IMR-90 (cell line): ENCODE data around the gene FRMD3. TPM values are rescaled to one million over a fixed set of nuclear protein-coding genes. Genes with fewer than 3 reads are reported as not detected.

ENCODE experiments used
- ATAC-seq: fragments of 200-7000 bp; cut with Tn5 transposase; 2 replicates; pipeline ENCODE4 v1.9.1; 2020; ENCODE audit warnings: low read depth, mild to moderate bottlenecking, moderate library complexity
- BruUV-seq: library from RNA; stranded (reverse); fragments of 400-500 nt; replicated peaks from 2 replicates; lab custom pipeline; 2021; lab: Mats Ljungman, UMichigan
- CTCF ChIA-PET: fragments of 300-600 bp; formaldehyde crosslinking; extraction: SDS; loops from one replicate; lab custom pipeline; 2021; ENCODE audit warnings: antibody characterized with exemption; lab: Yijun Ruan, JAX
- POLR2A ChIA-PET: fragments of 300-600 bp; sonication (Branson Sonifier 250); formaldehyde crosslinking; loops from one replicate; lab custom pipeline; 2022; ENCODE audit warnings: antibody characterized with exemption; ENCODE audit not compliant: unreplicated experiment; lab: Charles Lee
- DNase-seq: peaks from one replicate; pipeline ENCODE4 v3.0.0; 2013
- H2AFZ ChIP-seq: replicated peaks from 2 replicates; pipeline ENCODE3; 2013; ENCODE audit warnings: low read length, mild to moderate bottlenecking; ENCODE audit not compliant: poor library complexity
- H2AK5ac ChIP-seq: 2 replicates; pipeline ENCODE4 v1.6.1; 2013; ENCODE audit warnings: low read depth, low read length, inconsistent platforms
- H2AK9ac ChIP-seq: replicated peaks from 2 replicates; pipeline ENCODE3; 2013; ENCODE audit warnings: mild to moderate bottlenecking, low read depth, low read length, moderate library complexity; ENCODE audit not compliant: poor library complexity
- H2BK120ac ChIP-seq: 2 replicates; pipeline ENCODE4 v1.6.1; 2013; ENCODE audit warnings: low read depth, low read length, inconsistent platforms
- H2BK15ac ChIP-seq: 3 replicates; pipeline ENCODE4 v1.6.1; 2013; ENCODE audit warnings: low read depth, low read length, inconsistent platforms
- H2BK20ac ChIP-seq: 2 replicates; pipeline ENCODE4 v1.6.1; 2013; ENCODE audit warnings: low read depth, mild to moderate bottlenecking, inconsistent platforms, low read length, moderate library complexity
- H2BK5ac ChIP-seq: 2 replicates; pipeline ENCODE4 v1.6.1; 2013; ENCODE audit warnings: mild to moderate bottlenecking, low read depth, low read length, inconsistent platforms; ENCODE audit not compliant: poor library complexity, severe bottlenecking
- H3K14ac ChIP-seq: replicated peaks from 2 replicates; pipeline ENCODE4 v1.6.1; 2013; ENCODE audit warnings: low read depth, low read length, inconsistent platforms
- H3K18ac ChIP-seq: 2 replicates; pipeline ENCODE4 v1.6.1; 2013; ENCODE audit warnings: low read depth, low read length, control low read depth
- H3K23ac ChIP-seq: 2 replicates; pipeline ENCODE4 v1.6.1; 2013; ENCODE audit warnings: low read depth, low read length, inconsistent platforms
- H3K27ac ChIP-seq: 2 replicates; pipeline ENCODE4 v1.5.1; 2013; ENCODE audit warnings: mild to moderate bottlenecking, control low read depth, low read length; ENCODE audit not compliant: insufficient read depth
- H3K27me3 ChIP-seq: 2 replicates; pipeline ENCODE4 v1.6.1; 2013; ENCODE audit warnings: low read length; ENCODE audit not compliant: control insufficient read depth, insufficient read depth
- H3K36me3 ChIP-seq: 2 replicates; pipeline ENCODE4 v1.6.1; 2013; ENCODE audit warnings: low read length, mixed read lengths; ENCODE audit not compliant: control insufficient read depth, insufficient read depth
- H3K4ac ChIP-seq: 2 replicates; pipeline ENCODE4 v1.6.1; 2013; ENCODE audit warnings: low read depth, low read length, inconsistent platforms
- H3K4me1 ChIP-seq: 2 replicates; pipeline ENCODE4 v1.6.1; 2013; ENCODE audit warnings: low read length, mixed read lengths; ENCODE audit not compliant: control insufficient read depth, insufficient read depth
- H3K4me2 ChIP-seq: 2 replicates; pipeline ENCODE4 v1.6.1; 2013; ENCODE audit warnings: low read depth, mild to moderate bottlenecking, control low read depth, low read length, moderate library complexity
- H3K4me3 ChIP-seq: 2 replicates; pipeline ENCODE4 v1.5.1; 2013; ENCODE audit warnings: low read depth, mild to moderate bottlenecking, control low read depth, low read length, moderate library complexity; ENCODE audit not compliant: insufficient read depth
- H3K56ac ChIP-seq: 2 replicates; pipeline ENCODE4 v1.6.1; 2013; ENCODE audit warnings: low read length, inconsistent platforms; ENCODE audit not compliant: insufficient read depth; ENCODE audit errors: extremely low read depth
- H3K79me1 ChIP-seq, 2 experiments: 2 replicates each; pipeline ENCODE4 v1.6.1; 2013; ENCODE audit warnings: low read length in 2 of 2, inconsistent platforms in 1 of 2, low read depth in 1 of 2
- H3K9ac ChIP-seq: 2 replicates; pipeline ENCODE4 v1.6.1; 2013; ENCODE audit warnings: low read depth, low read length, control low read depth
- H3K9me1 ChIP-seq: 2 replicates; pipeline ENCODE4 v1.6.1; 2013; ENCODE audit warnings: low read length, inconsistent platforms; ENCODE audit not compliant: insufficient read depth
- H3K9me3 ChIP-seq: 2 replicates; pipeline ENCODE4 v1.6.1; 2013; ENCODE audit warnings: low read length; ENCODE audit not compliant: control insufficient read depth, insufficient read depth
- H4K20me1 ChIP-seq: 2 replicates; pipeline ENCODE4 v1.6.1; 2013; ENCODE audit warnings: low read length, inconsistent platforms; ENCODE audit not compliant: insufficient read depth
- H4K5ac ChIP-seq: 2 replicates; pipeline ENCODE4 v1.6.1; 2013; ENCODE audit warnings: mild to moderate bottlenecking, low read depth, low read length, control low read depth
- H4K8ac ChIP-seq, 2 experiments: 2 replicates each; pipeline ENCODE4 v1.6.1; 2013; ENCODE audit warnings: low read depth in 2 of 2, low read length in 2 of 2, control low read depth in 1 of 2, inconsistent platforms in 1 of 2
- H4K91ac ChIP-seq: 2 replicates; pipeline ENCODE4 v1.6.1; 2013; ENCODE audit warnings: low read depth, low read length, inconsistent platforms; ENCODE audit not compliant: insufficient read depth
- BHLHE40 ChIP-seq: fragments of 150-350 bp; IDR thresholded peaks from 2 replicates; pipeline ENCODE4 v1.6.1; 2016; ENCODE audit warnings: mild to moderate bottlenecking, low read depth, low read length
- CEBPB ChIP-seq: IDR thresholded peaks from 2 replicates; pipeline ENCODE4 v1.6.1; 2012; ENCODE audit warnings: low read depth, low read length, improper control_type of control experiment
- CHD1 ChIP-seq: IDR thresholded peaks from 2 replicates; pipeline ENCODE4 v1.6.1; 2012; ENCODE audit warnings: low read depth, low read length, improper control_type of control experiment
- ELK1 ChIP-seq: fragments of 150-350 bp; IDR thresholded peaks from 2 replicates; pipeline ENCODE4 v1.6.1; 2016; ENCODE audit warnings: low read depth, mild to moderate bottlenecking, low read length, moderate library complexity, borderline replicate concordance
- MAZ ChIP-seq: IDR thresholded peaks from 2 replicates; pipeline ENCODE4 v1.6.1; 2012; ENCODE audit warnings: low read depth, mild to moderate bottlenecking, low read length, improper control_type of control experiment, moderate library complexity, borderline replicate concordance
- MXI1 ChIP-seq: IDR thresholded peaks from 2 replicates; pipeline ENCODE4 v1.6.1; 2012; ENCODE audit warnings: low read depth, mild to moderate bottlenecking, low read length, moderate library complexity, borderline replicate concordance
- NFE2L2 ChIP-seq: fragments of 150-350 bp; IDR thresholded peaks from 2 replicates; pipeline ENCODE4 v1.6.1; 2016; ENCODE audit warnings: low read depth, mild to moderate bottlenecking, low read length
- POLR2A ChIP-seq: IDR thresholded peaks from 2 replicates; pipeline ENCODE4 v1.6.1; 2012; ENCODE audit warnings: mild to moderate bottlenecking, low read depth, low read length
- RAD21 ChIP-seq: IDR thresholded peaks from 2 replicates; pipeline ENCODE4 v1.6.1; 2012; ENCODE audit warnings: low read length, improper control_type of control experiment
- RCOR1 ChIP-seq: IDR thresholded peaks from 2 replicates; pipeline ENCODE4 v1.6.1; 2012; ENCODE audit warnings: mild to moderate bottlenecking, low read length, improper control_type of control experiment; ENCODE audit not compliant: insufficient replicate concordance
- RFX5 ChIP-seq: IDR thresholded peaks from 2 replicates; pipeline ENCODE4 v1.8.0; 2012; ENCODE audit warnings: low read depth, mild to moderate bottlenecking, low read length, moderate library complexity
- SMC3 ChIP-seq: fragments of 150-350 bp; IDR thresholded peaks from 2 replicates; pipeline ENCODE4 v1.6.1; 2016; ENCODE audit warnings: low read depth, mild to moderate bottlenecking, antibody characterized with exemption, low read length, moderate library complexity
- WGBS, 2 experiments: methylation state at CpG; one replicate each; pipeline versions ENCODE4 v1.1.5 to v1.1.7; 2013; ENCODE audit warnings: missing lambda C conversion rate in 2 of 2; ENCODE audit not compliant: insufficient read length in 1 of 2; ENCODE audit errors: extremely low coverage in 2 of 2; 5-methylcytosine and 5-hydroxymethylcytosine counted together
- dilution Hi-C: fragments of 300-500 bp; cut with HindIII; formaldehyde crosslinking; loops from one replicate; pipeline ENCODE4 v1.14.3; 2018; ENCODE audit warnings: low sequenced_read_pairs; ENCODE audit not compliant: unreplicated experiment
- in situ Hi-C: fragments of 300-500 bp; cut with MboI; formaldehyde crosslinking; loops from 3 replicates; pipeline ENCODE4 v1.14.3; 2019; ENCODE audit warnings: low sequenced_read_pairs, inconsistent platforms, mixed read lengths
- intact Hi-C: fragments of 100-400 bp; cut with micrococcal nuclease; formaldehyde crosslinking; loops from 2 replicates; pipeline ENCODE4 v1.10.0; 2022
- polyA plus RNA-seq, 3 experiments: library from polyadenylated mRNA; depleted of rRNA; stranded (reverse); fragments of >200 nt; gene quantifications; 2 replicates each; pipeline ENCODE4 v1.2.3, GENCODE V29; 2012; ENCODE audit warnings: low replicate concordance in 1 of 3
- total RNA-seq: library from RNA; depleted of rRNA; stranded (reverse); fragments of >200 nt; gene quantifications from 2 replicates; pipeline ENCODE4 v1.2.3, GENCODE V29; 2012
- TF ChIP-seq, protein P1 (sequence below): fragments of 150-350 bp; IDR thresholded peaks from 2 replicates; pipeline ENCODE4 v1.6.1; 2017; ENCODE audit warnings: mild to moderate bottlenecking, antibody characterized with exemption, low read length, low read depth
- TF ChIP-seq, protein P2 (sequence below): conservative IDR thresholded peaks from 2 replicates; pipeline ENCODE4 v1.5.1; 2012; ENCODE audit warnings: mild to moderate bottlenecking, low read depth, low read length, improper control_type of control experiment

The FRMD3 gene
- total and polyA plus RNA-seq, 2 of the 4 experiments (the other 2 are of a cell fraction): 0.02 to 0.18 TPM

- no peak for DNase-seq
- no peak for TF ChIP-seq SMC3
- no peak for TF ChIP-seq CHD1
- TF ChIP-seq, protein P1, sequence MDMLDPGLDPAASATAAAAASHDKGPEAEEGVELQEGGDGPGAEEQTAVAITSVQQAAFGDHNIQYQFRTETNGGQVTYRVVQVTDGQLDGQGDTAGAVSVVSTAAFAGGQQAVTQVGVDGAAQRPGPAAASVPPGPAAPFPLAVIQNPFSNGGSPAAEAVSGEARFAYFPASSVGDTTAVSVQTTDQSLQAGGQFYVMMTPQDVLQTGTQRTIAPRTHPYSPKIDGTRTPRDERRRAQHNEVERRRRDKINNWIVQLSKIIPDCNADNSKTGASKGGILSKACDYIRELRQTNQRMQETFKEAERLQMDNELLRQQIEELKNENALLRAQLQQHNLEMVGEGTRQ: no peak
- no peak for TF ChIP-seq NFE2L2
- TF ChIP-seq ELK1: no peak
- no peak for TF ChIP-seq BHLHE40
- no peak for TF ChIP-seq RFX5
- TF ChIP-seq, protein P2, sequence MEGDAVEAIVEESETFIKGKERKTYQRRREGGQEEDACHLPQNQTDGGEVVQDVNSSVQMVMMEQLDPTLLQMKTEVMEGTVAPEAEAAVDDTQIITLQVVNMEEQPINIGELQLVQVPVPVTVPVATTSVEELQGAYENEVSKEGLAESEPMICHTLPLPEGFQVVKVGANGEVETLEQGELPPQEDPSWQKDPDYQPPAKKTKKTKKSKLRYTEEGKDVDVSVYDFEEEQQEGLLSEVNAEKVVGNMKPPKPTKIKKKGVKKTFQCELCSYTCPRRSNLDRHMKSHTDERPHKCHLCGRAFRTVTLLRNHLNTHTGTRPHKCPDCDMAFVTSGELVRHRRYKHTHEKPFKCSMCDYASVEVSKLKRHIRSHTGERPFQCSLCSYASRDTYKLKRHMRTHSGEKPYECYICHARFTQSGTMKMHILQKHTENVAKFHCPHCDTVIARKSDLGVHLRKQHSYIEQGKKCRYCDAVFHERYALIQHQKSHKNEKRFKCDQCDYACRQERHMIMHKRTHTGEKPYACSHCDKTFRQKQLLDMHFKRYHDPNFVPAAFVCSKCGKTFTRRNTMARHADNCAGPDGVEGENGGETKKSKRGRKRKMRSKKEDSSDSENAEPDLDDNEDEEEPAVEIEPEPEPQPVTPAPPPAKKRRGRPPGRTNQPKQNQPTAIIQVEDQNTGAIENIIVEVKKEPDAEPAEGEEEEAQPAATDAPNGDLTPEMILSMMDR: no peak
- no peak for TF ChIP-seq RAD21
- no peak for TF ChIP-seq CEBPB
- TF ChIP-seq MAZ: no peak
- TF ChIP-seq POLR2A: no peak
- TF ChIP-seq MXI1: no peak
- TF ChIP-seq RCOR1: no peak
- H2BK20ac ChIP-seq: no peak overlapping the region
- dilution Hi-C loops (no loop called here), in situ Hi-C loops (no loop called here), intact Hi-C loops (no loop called here)
- H4K91ac ChIP-seq: no peak overlapping the region
- H3K9me3 ChIP-seq: no peaks in the 10 kb centered on the region
- H3K79me1 ChIP-seq: no peaks in the 10 kb centered on the region
- no TSS peak for BruUV-seq
- no peak overlapping the region for H3K4me2 ChIP-seq
- H2BK15ac ChIP-seq: no peak overlapping the region
- H3K4me1 ChIP-seq: no peaks in the 10 kb centered on the region
- H4K5ac ChIP-seq: no peak overlapping the region
- no peaks in the 10 kb centered on the region for H3K36me3 ChIP-seq
- H3K4me3 ChIP-seq: no peak overlapping the region
- H3K18ac ChIP-seq: no peak overlapping the region
- no CpG with 5 or more reads among the region's 4 CpGs for WGBS, 2 experiments
- H3K27ac ChIP-seq: no peak overlapping the region
- no peaks in the 10 kb centered on the region for H3K9me1 ChIP-seq
- no peak overlapping the region for H4K8ac ChIP-seq
- H2AK5ac ChIP-seq: no peak overlapping the region
- H3K14ac ChIP-seq: no peak overlapping the region
- no peak overlapping the region for H2BK120ac ChIP-seq
- H3K23ac ChIP-seq: no peak overlapping the region
- H4K20me1 ChIP-seq: no peaks in the 10 kb centered on the region
- no peak overlapping the region for H3K9ac ChIP-seq
- ATAC-seq: no peak
- no peak overlapping the region for H3K4ac ChIP-seq
- ChIA-PET CTCF (no interaction called here), POLR2A (no interaction called here)
- H2AFZ ChIP-seq: no peak overlapping the region
- no peak overlapping the region for H2BK5ac ChIP-seq
- no peak overlapping the region for H2AK9ac ChIP-seq
- H3K56ac ChIP-seq: no peak overlapping the region
- H3K27me3 ChIP-seq: no peaks in the 10 kb centered on the region
These were observed 67.0 kb downstream of the FRMD3 start for GRCh38 chr9:83471241-83471640.
